ENCODE data around the gene FPR3. TPM values are rescaled to one million over a fixed set of nuclear protein-coding genes. Genes with fewer than 3 reads are reported as not detected.

The FPR3 gene
- total RNA-seq, 1 donor from 2014 or later = not detected

GRCh38 chr19:51788029-51788428 is 6.9 kb upstream of the FPR3 start:
- TF ChIP-seq CTCF (IDR thresholded peaks at IDR 0.05) = no peak
- no peak overlapping the region for H3K4me3 Mint-ChIP-seq (ENCODE audit: unreplicated experiment)
- no peaks in the 10 kb centered on the region for H3K4me1 Mint-ChIP-seq (ENCODE audit: unreplicated experiment)
- H3K27ac Mint-ChIP-seq (ENCODE audit: unreplicated experiment) = no peak overlapping the region
- no peaks in the 10 kb centered on the region for H3K36me3 Mint-ChIP-seq (ENCODE audit: unreplicated experiment)
- DNase-seq (ENCODE audit: extremely low spot score, unreplicated experiment) = no peak
- no peaks in the 10 kb centered on the region for H3K27me3 Mint-ChIP-seq (ENCODE audit: unreplicated experiment)
- H3K9me3 Mint-ChIP-seq (ENCODE audit: unreplicated experiment) = peaks cover 23% of the 10 kb centered on the region

GRCh38 chr19:51789061-51789795 is 5.7 kb upstream of the FPR3 start:
- Mint-ChIP-seq H3K27ac (ENCODE audit: unreplicated experiment) (no peak overlapping the region), H3K9me3 (ENCODE audit: unreplicated experiment) (peaks cover 26% of the 10 kb centered on the region), H3K27me3 (ENCODE audit: unreplicated experiment) (no peaks in the 10 kb centered on the region), H3K4me3 (ENCODE audit: unreplicated experiment) (no peak overlapping the region), H3K4me1 (ENCODE audit: unreplicated experiment) (no peaks in the 10 kb centered on the region), H3K36me3 (ENCODE audit: unreplicated experiment) (no peaks in the 10 kb centered on the region)
- no peak for DNase-seq (ENCODE audit: extremely low spot score, unreplicated experiment)
- no peak for TF ChIP-seq CTCF (IDR thresholded peaks at IDR 0.05)

- no peaks in the 10 kb centered on the region for H3K27me3 Mint-ChIP-seq (ENCODE audit: unreplicated experiment)
- no peaks in the 10 kb centered on the region for H3K4me1 Mint-ChIP-seq (ENCODE audit: unreplicated experiment)
- TF ChIP-seq CTCF (IDR thresholded peaks at IDR 0.05) = no peak
- peaks cover 47% of the 10 kb centered on the region for H3K9me3 Mint-ChIP-seq (ENCODE audit: unreplicated experiment)
- no peak overlapping the region for H3K4me3 Mint-ChIP-seq (ENCODE audit: unreplicated experiment)
- no peak for DNase-seq (ENCODE audit: extremely low spot score, unreplicated experiment)
- H3K36me3 Mint-ChIP-seq (ENCODE audit: unreplicated experiment) = no peaks in the 10 kb centered on the region
- H3K27ac Mint-ChIP-seq (ENCODE audit: unreplicated experiment) = no peak overlapping the region
Measured at GRCh38 chr19:51792932-51793331, 2.0 kb upstream of the FPR3 start.

DNA sequence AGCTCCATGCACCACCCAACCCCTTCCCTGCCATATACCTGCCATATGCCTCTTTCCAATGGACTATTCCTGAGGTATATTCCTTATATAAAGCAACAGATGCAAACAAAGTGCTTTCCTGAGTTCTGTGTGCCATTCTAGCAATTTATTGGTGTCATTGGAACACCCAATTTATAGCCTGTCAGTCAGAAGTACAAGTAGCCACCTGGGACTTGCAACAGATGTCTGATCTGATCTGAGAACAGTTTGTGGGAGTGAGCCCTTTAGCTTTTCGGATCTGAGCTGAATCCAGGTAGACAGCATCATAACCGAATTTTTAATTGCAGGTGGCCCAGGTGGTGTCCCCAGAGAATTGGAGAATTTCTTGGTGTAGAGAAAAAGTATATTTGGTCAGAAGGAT is 963 bp upstream of the FPR3 start:
- H3K27ac Mint-ChIP-seq (ENCODE audit: unreplicated experiment) = no peak overlapping the region
- H3K4me3 Mint-ChIP-seq (ENCODE audit: unreplicated experiment) = no peak overlapping the region
- DNase-seq (ENCODE audit: extremely low spot score, unreplicated experiment) = no peak
- H3K9me3 Mint-ChIP-seq (ENCODE audit: unreplicated experiment) = peaks cover 42% of the 10 kb centered on the region
- TF ChIP-seq CTCF (IDR thresholded peaks at IDR 0.05) = no peak
- H3K4me1 Mint-ChIP-seq (ENCODE audit: unreplicated experiment) = no peaks in the 10 kb centered on the region
- H3K27me3 Mint-ChIP-seq (ENCODE audit: unreplicated experiment) = no peaks in the 10 kb centered on the region
- H3K36me3 Mint-ChIP-seq (ENCODE audit: unreplicated experiment) = no peaks in the 10 kb centered on the region

DNA sequence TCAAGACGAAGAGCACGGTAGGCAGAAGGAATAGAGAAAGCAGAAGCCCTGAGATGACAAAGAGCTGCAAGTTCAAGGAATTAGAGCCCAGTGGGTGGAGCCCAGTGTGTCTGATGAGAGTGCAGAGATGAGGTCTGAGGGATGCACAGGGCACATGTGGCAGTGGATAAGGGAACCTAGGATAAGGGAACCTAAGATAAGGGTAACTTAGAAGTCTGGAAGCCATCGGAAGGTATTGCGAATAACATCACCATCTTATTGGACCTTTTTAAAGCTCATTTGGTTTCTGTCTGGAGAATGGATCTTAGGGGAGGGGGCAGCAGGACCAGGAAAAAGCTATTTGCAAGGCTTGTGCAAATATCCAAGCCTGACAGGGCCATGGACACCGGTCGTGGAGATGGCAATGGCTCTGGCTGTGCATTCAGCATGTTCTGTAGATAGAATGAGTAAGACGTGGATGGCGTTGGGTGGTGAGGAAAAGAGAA is 1.3 kb downstream of the FPR3 start:
- Mint-ChIP-seq H3K27me3 (ENCODE audit: unreplicated experiment) (no peaks in the 10 kb centered on the region), H3K27ac (ENCODE audit: unreplicated experiment) (no peak overlapping the region), H3K36me3 (ENCODE audit: unreplicated experiment) (no peaks in the 10 kb centered on the region), H3K9me3 (ENCODE audit: unreplicated experiment) (peaks cover 41% of the 10 kb centered on the region), H3K4me1 (ENCODE audit: unreplicated experiment) (no peaks in the 10 kb centered on the region), H3K4me3 (ENCODE audit: unreplicated experiment) (no peak overlapping the region)
- DNase-seq (ENCODE audit: extremely low spot score, unreplicated experiment) = no peak
- no peak for TF ChIP-seq CTCF (IDR thresholded peaks at IDR 0.05)
